Measurements from ENCODE around the gene SGF29. TPM values are rescaled to one million over a fixed set of nuclear protein-coding genes. Genes with fewer than 3 reads are reported as not detected.
"Not testable (repeated sequence)": the region's sequence is repeated elsewhere in the genome, so short reads cannot be mapped to it uniquely, and the experiment has no call there.

SGF29 gene
- total RNA-seq, 1 donor from 2014 or later = 9.4 TPM

- no peak for DNase-seq
Measured at GRCh38 chr16:28596840-28597691, 43.3 kb downstream of the SGF29 start, which contains the start of gene SULT1A2. TSS of gene SULT1A2 (minus strand) at chr16:28597050. CDS start at chr16:28595930, 1,120 bp downstream.

- no peak for DNase-seq
Measured at GRCh38 chr16:28597692-28598261, 44.1 kb downstream of the SGF29 start.

- not testable (repeated sequence) for DNase-seq
Measured at GRCh38 chr16:28599377-28600285, 45.9 kb downstream of the SGF29 start.

GRCh38 chr16:28600965-28601364 lies 47.2 kb downstream of the SGF29 start:
- DNase-seq = not testable (repeated sequence)

- not testable (repeated sequence) for DNase-seq
Measured at GRCh38 chr16:28601589-28601988, 47.9 kb downstream of the SGF29 start.

- DNase-seq = not testable (repeated sequence)
Measured at GRCh38 chr16:28602062-28602461, 48.3 kb downstream of the SGF29 start.

- no peak for DNase-seq
Measured at GRCh38 chr16:28602529-28602928, 48.8 kb downstream of the SGF29 start.

- no peak for DNase-seq
Measured at GRCh38 chr16:28603381-28604185, 49.9 kb downstream of the SGF29 start.

- DNase-seq = no peak
Measured at GRCh38 chr16:28604186-28604565, 50.5 kb downstream of the SGF29 start.

GRCh38 chr16:28606291-28607115 lies 52.8 kb downstream of the SGF29 start:
- DNase-seq = no peak

GRCh38 chr16:28607116-28607623 lies 53.5 kb downstream of the SGF29 start:
- DNase-seq = no peak

GRCh38 chr16:28607681-28608495 lies 54.2 kb downstream of the SGF29 start:
- not testable (repeated sequence) for DNase-seq

- not testable (repeated sequence) for DNase-seq
Measured at GRCh38 chr16:28608496-28608808, 54.7 kb downstream of the SGF29 start.

- DNase-seq = not testable (repeated sequence)
Measured at GRCh38 chr16:28608867-28609596, 55.3 kb downstream of the SGF29 start.

- DNase-seq = peak; percentile 27
Measured at GRCh38 chr16:28609631-28610594, 56.2 kb downstream of the SGF29 start, which contains the start of gene SULT1A1. TSS of gene SULT1A1 (minus strand) at chr16:28610044. CDS start at chr16:28608855, 1,189 bp downstream.

GRCh38 chr16:28610595-28611191 lies 57.0 kb downstream of the SGF29 start:
- no peak for DNase-seq
